NCI-H345 treated with DMSO at 0.1 percent for 48 hours (cell line): ENCODE measurements around the gene MCM5.
"Not testable (repeated sequence)": the region's sequence is repeated elsewhere in the genome, so short reads cannot be mapped to it uniquely, and the experiment has no call there.

Experiments
- DNase-seq: peaks from one replicate; lab custom pipeline; 2025; ENCODE audit not compliant: unreplicated experiment; lab: John Stamatoyannopoulos, UW

MCM5 gene

DNA sequence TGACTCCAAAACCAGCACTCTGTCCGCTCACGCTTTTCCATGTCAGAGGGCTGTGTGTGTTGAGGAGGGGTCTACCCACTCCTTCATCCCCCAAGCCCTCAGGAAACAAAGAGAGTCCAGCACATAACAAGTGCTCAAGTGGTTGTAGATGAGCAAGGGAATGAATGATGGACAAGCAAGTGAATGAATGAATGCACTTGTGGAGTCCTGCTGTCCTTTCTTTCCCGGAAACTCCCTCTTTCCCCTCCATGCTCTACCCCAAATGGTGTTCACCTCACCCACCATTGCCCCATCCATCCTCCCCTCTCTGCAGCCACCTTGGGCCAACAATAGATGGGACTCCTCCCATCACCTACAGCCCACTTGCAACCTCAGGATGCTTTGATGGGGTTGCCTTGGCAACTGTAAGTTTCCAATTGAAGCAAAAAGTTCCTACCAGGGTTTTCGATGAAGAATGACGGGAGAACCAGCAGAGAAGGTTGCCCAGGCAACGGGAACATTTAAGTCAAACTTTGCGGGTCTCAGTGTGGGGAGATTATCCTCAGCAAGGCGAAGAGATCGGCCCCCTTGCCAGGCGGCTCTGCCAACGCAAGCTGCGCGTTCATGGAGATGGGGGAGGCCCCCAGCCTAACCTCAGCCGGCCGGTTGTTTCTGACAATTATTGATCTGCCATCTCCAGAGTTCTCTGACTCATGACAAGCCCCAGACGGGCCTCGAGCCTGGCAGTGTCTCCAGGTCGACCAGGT, 51.1 kb downstream of the MCM5 start:
- no peak for DNase-seq

DNA sequence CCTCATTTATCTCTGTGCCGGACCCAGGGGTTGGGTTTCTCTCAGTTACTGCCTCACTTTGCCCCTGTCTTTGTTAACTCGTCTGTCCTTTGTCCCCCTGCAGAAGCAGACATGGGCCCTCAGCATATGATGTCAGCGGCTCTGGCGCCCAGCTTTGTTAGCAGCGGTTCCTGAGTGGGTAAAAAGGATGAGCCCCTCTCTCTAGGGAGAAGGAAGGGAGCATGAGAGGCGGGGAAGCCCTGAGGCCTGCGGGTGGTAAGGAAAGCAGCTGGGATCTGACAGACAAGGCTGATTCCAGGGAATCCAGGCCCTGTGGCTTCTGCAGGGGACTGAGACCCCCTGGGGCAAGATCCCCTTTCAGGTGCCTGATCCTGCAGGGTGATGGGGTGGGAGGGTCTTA, 51.7 kb downstream of the MCM5 start:
- DNase-seq, result peak; percentile 52

DNA sequence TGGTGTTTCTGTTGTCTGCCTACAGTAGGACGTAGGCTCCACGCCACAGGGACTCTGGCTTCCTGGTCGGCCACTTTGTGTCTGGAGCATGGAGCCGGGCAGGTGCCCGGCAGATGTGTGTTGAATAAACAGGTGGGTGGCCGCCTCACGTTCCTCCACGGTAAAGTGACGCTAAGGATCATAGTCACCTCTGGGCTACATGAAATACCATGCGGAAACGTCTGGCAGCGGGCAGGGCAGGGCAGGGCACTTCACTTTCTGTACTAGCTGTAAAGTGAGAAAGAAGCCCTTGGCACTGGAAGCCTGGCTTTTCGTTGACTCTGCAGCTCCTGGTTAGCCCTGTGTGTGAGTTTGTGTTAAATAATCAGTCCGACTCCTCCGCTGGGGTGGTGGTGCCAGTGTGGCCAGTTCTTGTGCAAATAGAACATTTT, 52.4 kb downstream of the MCM5 start:
- peak; percentile 64 for DNase-seq

- no peak for DNase-seq
Observed at GRCh38 chr22:35452810-35453743, 53.1 kb downstream of the MCM5 start.

- no peak for DNase-seq
Observed at GRCh38 chr22:35454416-35455054, 54.6 kb downstream of the MCM5 start.

- no peak for DNase-seq
Observed at GRCh38 chr22:35455529-35455928, 55.6 kb downstream of the MCM5 start.

DNA sequence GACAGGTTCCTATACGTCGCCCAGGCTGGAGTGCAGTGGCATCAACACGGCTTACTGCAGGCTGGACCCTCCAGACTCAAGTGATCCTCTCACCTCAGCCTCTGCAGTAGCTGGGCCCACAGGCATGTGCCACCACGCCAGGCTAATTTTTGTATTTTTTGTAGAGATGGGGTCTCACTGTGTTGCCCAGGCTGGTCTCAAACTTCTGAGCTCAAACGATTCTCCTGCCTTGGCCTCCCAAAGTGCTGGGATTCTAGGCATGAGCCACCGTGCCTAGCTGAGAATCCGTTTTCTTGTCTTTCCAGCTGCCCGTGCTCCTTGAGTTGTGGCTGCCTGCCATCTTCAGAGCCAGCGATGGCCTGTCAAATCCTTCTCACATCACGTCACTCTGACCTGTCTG, 56.8 kb downstream of the MCM5 start:
- no peak for DNase-seq

GRCh38 chr22:35457729-35458546, 58.0 kb downstream of the MCM5 start:
- DNase-seq, result peak; percentile 87

DNA sequence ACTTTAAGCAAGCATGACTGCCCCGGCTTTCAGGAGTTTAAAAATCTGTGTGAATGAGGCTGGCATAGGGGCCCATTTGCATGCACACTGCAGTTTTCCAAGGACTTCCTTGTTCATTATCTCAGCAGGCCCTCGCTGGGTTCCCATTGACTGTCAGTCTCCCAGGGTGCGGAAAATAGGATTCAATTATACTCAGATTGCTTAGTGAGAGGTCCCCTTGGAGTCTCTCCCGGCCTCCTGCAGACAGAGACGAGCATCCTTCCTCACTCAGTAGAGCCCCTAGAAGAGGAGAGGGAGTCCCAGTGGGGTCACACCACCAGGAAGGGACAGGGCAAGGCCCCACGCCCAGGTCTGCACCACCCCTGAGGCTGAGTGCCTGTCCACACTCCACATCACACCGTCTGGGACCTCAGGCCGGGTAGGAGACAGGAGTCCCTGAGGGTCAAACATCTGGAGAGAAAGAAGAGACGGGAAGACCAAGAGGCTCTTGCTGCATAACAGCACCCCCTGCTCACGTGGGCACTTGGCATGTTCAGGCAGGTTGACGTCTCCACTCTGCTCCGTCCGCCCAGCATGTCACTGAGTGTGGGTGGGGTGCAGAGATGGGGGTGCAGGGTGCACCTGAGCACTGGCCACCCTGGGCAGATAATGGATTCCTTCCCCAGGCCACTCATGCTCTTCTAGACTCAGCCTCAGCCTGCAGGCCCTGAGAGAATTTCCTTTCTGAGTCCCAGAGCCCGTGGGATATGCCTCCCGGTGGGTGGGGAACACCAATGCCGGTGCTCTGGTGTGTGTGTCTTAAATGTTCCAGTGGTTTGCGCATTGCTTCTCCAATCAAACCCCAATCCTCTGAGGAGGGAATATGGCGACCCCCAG, 58.8 kb downstream of the MCM5 start:
- peak; percentile 87 for DNase-seq

- DNase-seq, result no peak
Observed at GRCh38 chr22:35459423-35459894, 59.5 kb downstream of the MCM5 start.

- DNase-seq, result not testable (repeated sequence)
Observed at GRCh38 chr22:35459976-35460375, 60.0 kb downstream of the MCM5 start.

GRCh38 chr22:35460688-35461087, 60.7 kb downstream of the MCM5 start:
- DNase-seq, result no peak

DNA sequence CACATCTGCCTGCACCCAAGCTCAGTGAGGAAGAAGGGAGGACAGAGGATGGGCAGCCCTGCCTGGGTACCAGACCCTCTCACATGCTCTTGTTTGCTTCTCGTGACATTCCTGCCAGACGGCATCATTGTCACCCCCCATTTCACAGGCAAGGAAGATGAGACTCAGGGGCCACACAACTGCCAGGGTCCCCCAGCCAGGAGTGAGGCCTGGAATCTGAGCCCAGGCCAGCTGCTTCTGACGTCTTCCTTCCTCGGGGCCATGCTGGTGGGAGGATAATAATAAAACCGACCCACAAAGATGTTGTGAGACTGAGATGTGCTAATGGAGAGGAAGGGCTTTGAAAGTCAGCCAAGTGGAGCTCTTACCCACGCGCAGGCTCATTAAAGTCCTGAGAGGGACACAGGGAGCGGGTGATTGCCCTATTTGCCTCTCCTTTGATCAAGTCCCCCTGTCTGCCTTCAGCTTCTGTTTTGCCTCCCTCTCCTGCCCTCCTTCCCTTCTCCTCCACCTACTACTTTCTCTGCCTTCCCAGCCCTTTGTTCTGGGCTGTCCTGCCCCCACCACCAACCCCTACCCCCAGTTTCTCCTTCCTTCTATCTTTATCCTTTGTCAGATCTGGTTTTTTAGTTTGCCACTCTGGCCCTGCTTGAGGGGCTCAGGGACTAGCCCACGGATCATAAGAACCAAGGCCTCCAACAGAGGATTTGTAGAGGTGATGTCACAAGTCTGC, 62.7 kb downstream of the MCM5 start:
- DNase-seq, result no peak

DNA sequence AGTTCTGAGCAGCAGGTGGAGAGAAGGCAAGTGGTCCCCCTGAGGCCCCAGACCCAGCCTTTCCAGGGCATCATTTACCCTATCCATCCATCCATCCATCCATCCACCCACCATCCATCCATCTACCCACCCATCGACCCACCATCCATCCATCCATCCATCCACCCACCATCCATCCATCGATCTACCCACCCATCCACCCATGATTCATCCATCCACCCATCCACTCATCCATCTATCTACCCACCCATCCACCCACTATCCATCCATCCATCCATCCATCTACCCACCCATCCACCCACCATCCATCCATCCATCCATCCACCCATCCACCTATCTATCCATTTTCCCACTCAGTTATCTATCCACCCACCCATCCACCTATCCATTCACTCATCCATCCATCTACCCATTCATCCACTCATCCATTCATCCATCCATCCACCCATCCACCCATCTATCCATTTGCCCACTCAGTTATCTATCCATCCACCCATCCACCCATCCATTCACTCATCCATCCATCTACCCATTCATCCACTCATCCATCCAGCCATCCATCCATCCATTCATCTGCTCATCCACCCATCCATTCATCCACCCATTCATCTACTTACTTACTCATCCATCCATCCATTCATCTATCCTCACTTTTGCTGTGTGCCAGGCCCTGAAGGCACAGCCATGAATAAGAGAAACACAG, 63.4 kb downstream of the MCM5 start:
- no peak for DNase-seq

- no peak for DNase-seq
Observed at GRCh38 chr22:35464399-35464798, 64.5 kb downstream of the MCM5 start.

GRCh38 chr22:35465109-35465701, 65.3 kb downstream of the MCM5 start:
- DNase-seq, result no peak

DNA sequence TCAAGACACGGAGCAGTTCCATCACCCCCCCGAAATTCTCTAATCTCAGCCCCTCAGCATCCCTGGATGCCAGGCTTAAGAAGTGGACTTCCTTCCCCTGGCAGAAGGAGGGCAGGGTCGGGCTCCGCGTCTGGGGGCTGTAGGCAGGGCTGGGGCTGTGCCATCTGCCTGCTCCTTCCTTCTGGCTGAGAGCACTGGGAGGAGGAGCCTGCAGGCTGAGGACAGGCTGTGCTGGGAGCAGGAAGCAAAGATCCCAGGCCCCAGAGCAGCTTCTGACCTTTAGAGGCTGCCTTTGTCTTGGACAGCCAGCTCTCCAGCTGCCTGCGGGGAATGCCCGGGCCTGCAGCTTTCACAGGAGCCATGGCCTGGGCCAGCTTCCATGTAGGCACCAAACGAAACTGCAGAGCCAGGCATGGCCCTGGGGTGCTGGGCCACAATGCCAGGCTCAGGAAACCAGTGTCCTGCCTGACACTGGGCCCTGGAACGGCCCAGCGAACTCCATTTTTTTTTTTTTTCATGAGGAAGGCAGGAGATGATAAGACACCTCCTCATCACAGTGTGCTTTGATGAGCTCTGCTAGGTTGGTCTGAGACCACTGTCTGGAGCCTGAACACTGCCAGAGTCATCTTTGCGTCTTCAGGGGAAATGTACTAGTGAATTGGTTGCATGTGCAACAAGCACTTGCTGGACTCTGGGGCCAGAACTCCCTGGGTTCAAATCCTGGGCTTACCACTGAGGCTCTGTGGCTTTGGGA, 67.9 kb downstream of the MCM5 start:
- no peak for DNase-seq
